HG02571 (cell line): ENCODE measurements around the gene TLK1.

Experiments
- ATAC-seq: cut with Tn5 transposase; IDR thresholded peaks from one replicate; pipeline ENCODE4 v1.9.1; 2021; ENCODE audit warnings: mild to moderate bottlenecking, moderate library complexity; ENCODE audit not compliant: unreplicated experiment

Gene TLK1

DNA sequence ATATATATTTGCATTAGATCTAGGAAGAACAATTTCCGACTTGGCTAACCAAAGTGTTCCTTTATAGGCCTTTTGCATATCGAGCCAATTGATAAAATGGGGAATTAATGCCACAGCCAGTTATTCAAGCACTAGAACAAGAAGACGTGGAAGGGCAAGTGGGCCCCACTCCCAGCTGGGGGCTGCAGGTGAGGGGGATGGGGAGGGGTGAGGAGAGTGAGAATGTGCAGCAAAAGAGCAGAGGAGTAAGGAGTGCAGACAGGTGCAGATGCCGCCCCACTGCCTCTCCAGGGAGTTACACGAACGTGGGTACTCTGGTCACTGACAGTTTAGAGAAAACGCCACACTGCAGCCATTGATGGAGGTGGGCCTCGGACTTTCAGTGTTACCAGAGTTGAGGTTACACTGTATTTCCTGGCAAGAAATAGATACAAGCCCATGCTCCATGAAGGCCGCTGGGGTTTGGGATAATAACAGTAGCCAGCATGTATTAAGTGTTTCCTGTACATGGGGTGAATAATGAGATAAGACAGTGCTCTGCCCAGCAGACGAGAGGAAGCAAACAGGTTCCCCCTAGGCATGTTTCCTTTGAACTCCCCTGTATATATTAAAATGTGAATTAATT, 190.7 kb downstream of the TLK1 start:
- no peak for ATAC-seq

DNA sequence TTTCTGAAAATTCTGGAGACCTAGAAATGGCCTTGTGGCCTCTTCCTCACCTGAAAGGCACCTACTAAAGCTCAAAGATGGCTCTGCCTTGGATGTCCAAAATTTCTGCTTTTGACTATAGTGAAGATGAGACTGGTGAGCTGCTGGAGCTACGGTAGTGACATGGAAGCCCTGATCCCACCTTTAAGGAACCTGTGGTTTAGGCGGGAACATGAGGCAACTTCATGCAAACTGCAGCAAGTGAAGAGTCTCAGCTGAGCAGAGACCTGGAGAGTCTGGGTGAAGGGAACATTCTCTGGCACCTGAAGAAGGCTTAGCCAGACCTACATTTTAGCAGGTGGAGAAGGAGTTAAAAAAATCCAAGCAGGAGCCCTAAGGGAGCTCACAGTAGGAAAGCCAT, 191.7 kb downstream of the TLK1 start:
- no peak for ATAC-seq

DNA sequence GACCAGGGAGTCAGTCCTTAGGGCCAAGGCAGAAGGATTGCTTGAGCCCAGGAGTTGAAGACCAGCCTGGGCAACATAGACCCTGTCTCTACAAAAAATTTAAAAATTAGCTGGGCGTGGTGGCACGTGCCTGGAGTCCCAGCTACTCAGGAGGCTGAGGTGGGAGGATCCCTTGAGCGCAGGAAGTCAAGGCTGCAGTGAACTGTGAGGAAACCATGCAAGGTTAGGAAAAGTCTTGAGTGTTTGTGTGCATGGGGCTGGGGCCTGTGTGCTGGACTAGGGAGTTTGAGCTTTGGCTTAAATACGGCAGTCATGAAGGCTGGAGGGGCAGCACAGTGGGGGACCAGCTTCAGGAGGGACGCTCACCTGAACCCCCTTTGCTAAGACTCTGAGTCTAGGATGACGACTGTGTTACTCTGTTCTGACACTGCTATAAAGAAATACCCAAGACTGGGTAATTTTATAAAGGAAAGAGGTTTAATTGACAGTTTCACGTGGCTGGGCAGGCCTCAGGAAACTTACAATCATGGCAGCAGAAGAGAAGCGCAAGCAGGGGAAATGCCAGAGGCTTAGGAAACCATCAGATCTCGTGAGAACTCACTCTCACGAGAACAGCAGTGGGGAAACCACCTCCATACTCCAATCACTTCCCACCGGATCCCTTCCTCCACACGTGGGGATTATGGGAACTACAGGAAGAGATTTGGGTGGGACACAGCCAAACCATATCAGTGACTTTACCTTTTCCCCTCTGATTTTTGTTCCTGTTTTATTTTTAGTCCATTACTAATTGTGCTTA, 192.3 kb downstream of the TLK1 start:
- ATAC-seq, result no peak

DNA sequence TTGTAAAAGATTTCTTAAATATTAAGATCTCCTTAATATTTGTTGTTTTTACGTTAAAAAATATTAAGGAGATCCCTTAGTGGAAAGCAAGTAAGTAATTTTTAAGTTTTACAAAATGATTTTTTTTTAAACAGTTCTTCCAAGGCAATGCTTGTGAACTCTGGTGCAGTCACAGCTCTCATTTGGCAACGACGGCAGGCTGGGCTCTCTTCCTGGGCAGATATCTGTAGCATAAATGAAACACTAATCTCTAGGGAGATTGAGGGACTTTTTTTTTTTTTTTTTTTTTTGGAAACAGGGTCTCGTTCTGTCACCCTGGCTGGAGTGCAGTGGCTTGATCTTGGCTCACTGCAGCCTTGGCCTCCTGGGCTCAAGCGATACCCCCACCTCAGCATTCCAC, 193.1 kb downstream of the TLK1 start:
- ATAC-seq, result no peak

DNA sequence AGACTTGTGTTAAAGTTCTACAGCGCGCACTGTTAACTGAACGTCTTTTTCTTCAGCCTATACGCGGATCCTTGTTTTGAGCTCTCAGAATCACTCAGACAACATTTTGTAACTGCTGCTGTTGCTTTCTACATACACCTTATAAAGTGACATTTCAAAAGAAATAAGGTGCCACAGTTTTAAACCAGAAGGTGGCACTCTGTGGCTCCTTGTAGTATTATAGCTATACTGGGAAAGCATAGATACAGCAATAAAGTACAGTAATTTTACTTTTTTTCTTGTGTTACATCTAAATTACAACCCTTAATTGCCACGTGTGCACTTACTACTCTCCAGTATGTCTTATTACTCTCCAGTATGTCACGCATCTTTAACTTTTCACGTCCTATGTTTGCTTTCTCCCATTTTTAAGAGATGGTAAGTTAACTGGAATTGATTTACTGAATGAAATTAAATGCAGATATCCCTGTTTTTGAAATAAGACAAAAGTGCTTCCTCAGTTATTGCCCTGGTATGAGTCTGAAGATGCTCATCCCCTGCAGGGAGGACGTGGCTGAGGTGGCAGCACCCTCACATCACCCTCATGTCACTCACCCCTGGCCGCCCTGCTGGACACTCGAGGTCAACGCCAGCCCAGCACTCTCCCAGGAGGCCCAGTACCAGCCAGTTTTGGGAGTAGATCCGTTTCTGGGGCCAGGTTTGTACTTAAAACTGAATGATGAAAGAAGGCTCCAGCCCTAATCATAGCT, 193.9 kb downstream of the TLK1 start:
- ATAC-seq, result no peak

DNA sequence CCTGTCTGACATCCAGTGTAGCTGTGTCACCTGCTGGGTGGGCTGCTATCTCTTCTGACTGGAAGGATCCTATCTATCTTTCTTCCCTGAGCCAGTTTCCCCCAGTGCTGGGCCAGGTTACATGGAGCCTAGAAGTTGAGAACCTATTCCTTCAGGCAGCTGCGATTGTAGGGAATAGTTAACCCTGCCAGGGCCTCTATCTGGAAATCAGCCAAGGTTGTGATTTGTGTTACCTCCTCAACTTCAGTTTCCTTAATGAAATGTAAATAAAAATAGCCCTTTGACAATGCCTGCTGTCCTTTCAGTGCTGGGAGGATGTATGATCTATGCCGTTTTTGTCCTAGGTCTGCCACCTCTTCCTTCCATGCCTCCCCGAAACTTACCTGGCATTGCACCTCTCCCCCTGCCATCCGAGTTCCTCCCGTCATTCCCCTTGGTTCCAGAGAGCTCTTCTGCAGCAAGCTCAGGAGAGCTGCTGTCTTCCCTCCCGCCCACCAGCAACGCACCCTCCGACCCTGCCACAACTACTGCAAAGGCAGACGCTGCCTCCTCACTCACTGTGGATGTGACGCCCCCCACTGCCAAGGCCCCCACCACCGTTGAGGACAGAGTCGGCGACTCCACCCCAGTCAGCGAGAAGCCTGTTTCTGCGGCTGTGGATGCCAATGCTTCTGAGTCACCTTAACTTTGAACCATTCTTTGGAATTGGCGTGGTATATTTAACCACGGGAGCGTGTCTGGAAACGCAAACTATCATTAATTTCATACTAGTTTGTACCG, 195.1 kb downstream of the TLK1 start:
- ATAC-seq, result no peak

DNA sequence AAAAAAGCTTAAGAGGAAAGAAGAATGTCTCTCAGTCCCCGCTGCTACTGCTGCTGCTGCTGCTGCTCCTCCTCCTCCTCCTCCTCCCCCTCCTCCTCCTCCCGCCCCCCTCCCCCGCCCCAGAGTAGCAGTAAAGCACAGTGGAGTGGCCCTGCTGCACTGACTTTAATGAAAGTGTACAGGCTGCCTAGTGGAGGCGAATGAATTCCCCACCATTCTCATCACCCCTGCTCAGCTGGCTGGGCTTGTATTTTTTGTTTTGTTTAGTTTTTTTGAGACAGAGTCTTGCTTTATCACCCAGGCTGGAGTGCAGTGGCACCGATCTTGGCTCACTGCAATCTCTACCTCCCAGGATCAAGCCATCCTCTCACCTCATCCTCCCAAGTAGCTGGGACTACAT, 197.3 kb downstream of the TLK1 start:
- ATAC-seq, result no peak

DNA sequence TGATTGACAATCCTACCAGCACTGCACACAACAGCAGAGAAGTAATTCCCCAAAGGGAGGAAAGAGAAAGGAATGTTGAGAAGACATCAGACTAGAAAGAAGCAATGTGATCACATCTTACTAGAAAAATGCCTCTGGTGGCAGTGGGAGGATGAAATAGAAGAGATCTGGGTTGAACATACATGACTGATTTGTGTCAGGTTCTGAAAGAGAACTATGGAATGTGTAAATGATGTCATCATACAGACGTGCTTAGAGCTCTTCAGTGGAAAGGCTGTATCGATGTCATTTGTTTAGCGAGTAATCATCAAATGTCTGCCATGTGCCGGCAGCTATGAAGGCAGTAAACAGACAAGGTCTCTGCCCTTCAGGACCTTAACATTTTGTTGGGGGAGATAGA, 206.8 kb downstream of the TLK1 start:
- ATAC-seq, result no peak

DNA sequence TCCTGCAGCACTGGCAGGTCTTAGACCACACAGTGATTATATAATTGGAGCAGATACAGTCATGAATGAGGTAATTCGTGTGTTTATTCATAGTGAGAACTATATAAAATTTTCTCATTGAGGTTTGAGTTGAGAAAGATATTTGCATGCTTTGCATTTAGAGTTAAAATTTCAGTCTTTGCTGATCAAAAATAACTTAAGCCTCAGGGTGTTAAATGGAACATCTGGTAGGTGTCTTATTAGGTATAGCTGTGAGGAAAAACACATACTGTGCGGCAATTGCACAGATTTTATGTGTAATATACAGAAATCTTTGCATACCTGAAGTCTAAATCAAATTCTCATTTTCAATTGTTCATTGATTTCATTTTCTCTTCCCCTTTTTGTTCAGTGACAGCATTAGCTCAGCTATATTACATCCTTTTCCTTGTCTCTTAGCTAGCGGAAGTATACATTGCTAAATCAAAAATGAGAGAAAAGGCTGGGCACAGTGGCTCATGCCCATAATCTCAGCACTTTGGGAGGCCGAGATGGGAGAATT, 210.4 kb downstream of the TLK1 start:
- ATAC-seq, result peak; percentile 79

DNA sequence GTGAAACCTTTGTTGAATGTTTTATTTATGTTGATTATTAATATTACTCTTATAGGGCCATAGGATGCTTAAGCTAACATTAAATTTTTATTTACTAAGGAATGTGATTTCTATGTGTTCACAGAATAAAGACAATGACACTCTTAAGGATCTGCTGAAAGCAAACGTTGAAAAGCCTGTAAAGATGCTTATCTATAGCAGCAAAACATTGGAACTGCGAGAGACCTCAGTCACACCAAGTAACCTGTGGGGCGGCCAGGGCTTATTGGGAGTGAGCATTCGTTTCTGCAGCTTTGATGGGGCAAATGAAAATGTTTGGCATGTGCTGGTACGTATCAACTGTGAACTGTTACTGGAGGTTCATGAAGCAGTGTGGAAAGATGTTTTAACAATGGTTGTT, 211.3 kb downstream of the TLK1 start:
- ATAC-seq, result no peak

DNA sequence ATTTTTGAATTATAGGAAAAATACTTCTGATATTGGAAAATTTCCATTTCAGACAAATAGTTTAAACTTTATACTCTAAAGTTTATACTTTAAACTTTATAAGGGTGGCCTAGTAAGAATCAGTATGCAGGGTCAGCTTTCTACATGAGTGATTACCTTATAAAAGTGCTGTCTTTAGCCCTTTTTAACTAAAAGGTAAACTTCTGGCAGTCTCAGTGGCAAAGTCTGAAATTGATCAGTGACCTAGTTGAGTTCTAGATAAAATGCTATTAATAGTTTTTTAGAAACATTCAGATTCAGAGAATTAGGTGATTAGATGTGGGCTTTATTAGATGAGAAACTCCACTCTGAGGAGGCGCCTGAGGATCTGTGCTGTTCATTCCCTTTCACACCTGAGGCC, 216.1 kb downstream of the TLK1 start:
- no peak for ATAC-seq

DNA sequence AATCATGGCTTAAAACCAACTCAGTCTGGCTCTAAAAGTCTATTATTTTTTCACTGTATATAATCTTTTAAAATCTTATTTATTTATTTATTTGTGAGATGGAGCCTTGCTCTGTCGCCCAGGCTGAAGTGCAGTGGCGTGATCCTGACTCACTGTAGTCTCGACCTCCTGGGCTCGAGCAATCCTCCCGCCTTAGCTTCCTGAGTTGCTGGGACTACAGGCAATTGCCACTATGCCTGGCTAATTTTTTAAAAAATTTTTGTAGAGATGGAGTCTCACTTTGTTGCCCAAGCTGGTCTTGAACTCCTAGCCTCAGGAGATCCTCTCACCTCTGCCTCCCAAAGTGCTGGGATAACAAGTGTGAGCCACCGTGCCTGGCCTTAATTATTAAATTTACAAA, 217.1 kb downstream of the TLK1 start:
- no peak for ATAC-seq

DNA sequence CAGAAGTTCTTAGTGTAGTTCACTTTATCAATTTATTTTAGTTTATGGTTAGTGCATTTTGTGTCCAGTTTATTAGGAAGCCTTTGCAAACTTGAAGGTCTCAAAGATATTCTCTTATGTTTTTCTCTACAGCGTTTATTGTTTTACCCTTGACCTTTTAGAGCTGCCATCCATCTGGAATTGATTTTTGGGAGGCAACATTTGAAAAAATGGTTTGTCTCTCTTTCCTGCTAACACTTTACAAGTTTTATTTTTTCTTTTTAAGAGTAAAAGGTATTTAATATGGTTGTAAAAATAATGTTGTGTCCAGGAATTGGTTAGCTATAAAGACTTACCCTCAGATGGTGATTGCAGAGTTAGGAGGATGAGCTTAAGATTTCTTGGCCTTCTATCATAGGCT, 217.7 kb downstream of the TLK1 start:
- ATAC-seq, result no peak

DNA sequence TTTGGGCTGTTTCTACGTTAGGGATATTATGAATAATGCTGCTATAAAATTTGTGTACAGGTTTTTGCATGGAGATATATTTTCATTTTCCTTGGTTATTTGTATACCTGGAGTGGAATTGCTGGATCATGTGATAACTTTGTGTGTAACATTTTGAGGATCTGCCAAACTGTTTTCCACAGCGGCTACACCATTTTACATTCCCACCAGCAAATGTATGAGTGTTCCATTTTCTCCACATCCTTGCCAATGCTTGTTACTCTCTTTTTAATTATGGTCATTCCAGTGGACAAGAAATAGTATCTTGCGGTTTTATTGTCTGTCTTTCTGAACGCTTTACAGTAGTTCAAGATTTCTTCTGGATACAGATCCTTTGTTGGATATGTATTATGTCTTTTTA, 218.1 kb downstream of the TLK1 start:
- ATAC-seq, result no peak
